ENCODE results near the gene HMGN1.

DNA sequence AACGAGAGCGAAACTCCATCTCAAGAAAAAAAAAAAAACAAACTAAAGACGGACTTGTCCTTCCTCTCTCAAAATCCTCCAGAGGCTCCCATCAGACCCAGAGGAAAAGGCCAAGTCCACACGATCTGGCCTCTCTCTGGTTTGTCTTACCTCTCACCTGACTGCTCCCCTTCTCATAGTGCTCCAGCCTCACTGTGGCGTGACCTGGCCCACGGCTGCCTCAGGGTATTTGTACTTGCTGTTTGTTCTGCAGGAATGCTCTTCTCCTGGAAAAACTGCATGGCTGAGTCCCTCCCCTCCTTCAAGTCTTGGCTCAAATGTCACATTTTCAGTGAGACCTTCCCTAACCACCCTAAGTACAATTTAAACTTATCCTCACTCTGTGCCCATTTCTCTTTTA, 27.5 kb downstream of the HMGN1 start:
- TF ChIP-seq, protein P1, sequence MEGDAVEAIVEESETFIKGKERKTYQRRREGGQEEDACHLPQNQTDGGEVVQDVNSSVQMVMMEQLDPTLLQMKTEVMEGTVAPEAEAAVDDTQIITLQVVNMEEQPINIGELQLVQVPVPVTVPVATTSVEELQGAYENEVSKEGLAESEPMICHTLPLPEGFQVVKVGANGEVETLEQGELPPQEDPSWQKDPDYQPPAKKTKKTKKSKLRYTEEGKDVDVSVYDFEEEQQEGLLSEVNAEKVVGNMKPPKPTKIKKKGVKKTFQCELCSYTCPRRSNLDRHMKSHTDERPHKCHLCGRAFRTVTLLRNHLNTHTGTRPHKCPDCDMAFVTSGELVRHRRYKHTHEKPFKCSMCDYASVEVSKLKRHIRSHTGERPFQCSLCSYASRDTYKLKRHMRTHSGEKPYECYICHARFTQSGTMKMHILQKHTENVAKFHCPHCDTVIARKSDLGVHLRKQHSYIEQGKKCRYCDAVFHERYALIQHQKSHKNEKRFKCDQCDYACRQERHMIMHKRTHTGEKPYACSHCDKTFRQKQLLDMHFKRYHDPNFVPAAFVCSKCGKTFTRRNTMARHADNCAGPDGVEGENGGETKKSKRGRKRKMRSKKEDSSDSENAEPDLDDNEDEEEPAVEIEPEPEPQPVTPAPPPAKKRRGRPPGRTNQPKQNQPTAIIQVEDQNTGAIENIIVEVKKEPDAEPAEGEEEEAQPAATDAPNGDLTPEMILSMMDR (conservative IDR thresholded peaks at IDR 0.05; ENCODE audit: low read length): no peak
- TF ChIP-seq EZH2phosphoT487 (IDR thresholded peaks at IDR 0.05; ENCODE audit: borderline replicate concordance, low read depth, low read length): no peak

Measured in OCI-LY7 (cell line).